GM18868 (cell line): ENCODE results near the gene CXorf51B.
"Not testable (repeated sequence)": the region's sequence is repeated elsewhere in the genome, so short reads cannot be mapped to it uniquely, and the experiment has no call there.

Source experiments
- ATAC-seq: cut with Tn5 transposase; IDR thresholded peaks from one replicate; pipeline ENCODE4 v1.9.1; 2021; ENCODE audit warnings: mild to moderate bottlenecking, moderate library complexity; ENCODE audit not compliant: unreplicated experiment

CXorf51B gene

DNA sequence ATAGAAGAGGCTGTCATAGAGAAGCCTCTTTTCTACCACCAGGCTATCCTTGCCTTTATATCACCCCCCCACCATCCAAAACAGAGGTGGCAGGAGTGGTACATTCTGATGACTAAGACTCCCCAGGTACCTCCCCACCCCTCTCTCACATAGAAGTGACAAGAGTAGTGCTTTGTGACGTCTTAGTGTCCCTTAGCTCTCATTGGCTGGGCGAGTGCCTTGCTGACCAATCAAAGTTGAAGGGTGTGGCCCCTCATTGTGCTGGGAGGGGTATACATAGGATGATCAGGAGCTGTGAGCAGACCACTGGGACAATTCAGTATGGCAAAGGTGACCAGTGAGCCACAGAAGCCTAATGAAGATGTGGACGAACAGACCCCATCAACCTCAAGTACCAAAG lies at the start of gene CXorf51B:
CXorf51B (plus strand) TSS at position 301 of the 400 bp plus-strand sequence; CDS start at position 322, 21 bp downstream.
- not testable (repeated sequence) for ATAC-seq

GRCh38 chrX:146814644-146815043 lies 5.1 kb downstream of the CXorf51B start, which contains the start of gene CXorf51A:
Gene CXorf51A (minus strand): TSS chrX:146814744. CDS start chrX:146814723, 21 bp downstream.
- not testable (repeated sequence) for ATAC-seq

GRCh38 chrX:146831994-146832393 lies 22.4 kb downstream of the CXorf51B start:
- ATAC-seq: no peak

GRCh38 chrX:146854281-146854680 lies 44.7 kb downstream of the CXorf51B start:
- no peak for ATAC-seq
